ENCODE results near the gene HYI. TPM values are rescaled to one million over a fixed set of nuclear protein-coding genes. Genes with fewer than 3 reads are reported as not detected.

HYI gene
- total and polyA plus RNA-seq, 2 experiments from 2014 or later, result 15.5 to 65.2 TPM

DNA sequence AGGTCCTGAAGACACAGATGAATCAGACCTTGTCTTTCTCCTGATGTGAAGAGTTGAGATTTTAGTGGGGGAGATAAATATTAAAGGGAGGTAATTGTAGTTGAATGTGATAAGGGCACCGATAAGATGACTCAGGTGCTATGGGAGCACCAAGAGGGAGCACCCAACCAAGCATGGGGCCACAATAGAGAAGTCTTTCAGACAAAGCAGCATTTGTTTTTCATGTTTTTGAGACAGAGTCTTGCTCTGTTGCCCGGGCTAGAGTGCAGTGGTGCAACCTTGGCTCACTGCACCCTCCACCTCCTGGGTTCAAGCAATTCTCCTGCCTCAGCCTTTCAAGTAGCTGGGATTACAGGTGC, 47.9 kb downstream of the HYI start:
- Histone ChIP-seq H3K9me3 (ENCODE audit: low read depth) (no peaks in the 10 kb centered on the region), H3K27me3 (no peaks in the 10 kb centered on the region), H3K4me1 (ENCODE audit: low read depth) (peaks cover 9% of the 10 kb centered on the region), H3K27ac (peak overlapping the region; percentile 45), H3K4me3 (no peak overlapping the region), H3K36me3 (peaks cover 6% of the 10 kb centered on the region)
- TF ChIP-seq, protein P1, sequence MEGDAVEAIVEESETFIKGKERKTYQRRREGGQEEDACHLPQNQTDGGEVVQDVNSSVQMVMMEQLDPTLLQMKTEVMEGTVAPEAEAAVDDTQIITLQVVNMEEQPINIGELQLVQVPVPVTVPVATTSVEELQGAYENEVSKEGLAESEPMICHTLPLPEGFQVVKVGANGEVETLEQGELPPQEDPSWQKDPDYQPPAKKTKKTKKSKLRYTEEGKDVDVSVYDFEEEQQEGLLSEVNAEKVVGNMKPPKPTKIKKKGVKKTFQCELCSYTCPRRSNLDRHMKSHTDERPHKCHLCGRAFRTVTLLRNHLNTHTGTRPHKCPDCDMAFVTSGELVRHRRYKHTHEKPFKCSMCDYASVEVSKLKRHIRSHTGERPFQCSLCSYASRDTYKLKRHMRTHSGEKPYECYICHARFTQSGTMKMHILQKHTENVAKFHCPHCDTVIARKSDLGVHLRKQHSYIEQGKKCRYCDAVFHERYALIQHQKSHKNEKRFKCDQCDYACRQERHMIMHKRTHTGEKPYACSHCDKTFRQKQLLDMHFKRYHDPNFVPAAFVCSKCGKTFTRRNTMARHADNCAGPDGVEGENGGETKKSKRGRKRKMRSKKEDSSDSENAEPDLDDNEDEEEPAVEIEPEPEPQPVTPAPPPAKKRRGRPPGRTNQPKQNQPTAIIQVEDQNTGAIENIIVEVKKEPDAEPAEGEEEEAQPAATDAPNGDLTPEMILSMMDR (IDR thresholded peaks at IDR 0.05; ENCODE audit: low read depth, low read length), result no peak
- no peak for DNase-seq (ENCODE audit: low read depth in 1 of 2, low spot score in 1 of 2)

DNA sequence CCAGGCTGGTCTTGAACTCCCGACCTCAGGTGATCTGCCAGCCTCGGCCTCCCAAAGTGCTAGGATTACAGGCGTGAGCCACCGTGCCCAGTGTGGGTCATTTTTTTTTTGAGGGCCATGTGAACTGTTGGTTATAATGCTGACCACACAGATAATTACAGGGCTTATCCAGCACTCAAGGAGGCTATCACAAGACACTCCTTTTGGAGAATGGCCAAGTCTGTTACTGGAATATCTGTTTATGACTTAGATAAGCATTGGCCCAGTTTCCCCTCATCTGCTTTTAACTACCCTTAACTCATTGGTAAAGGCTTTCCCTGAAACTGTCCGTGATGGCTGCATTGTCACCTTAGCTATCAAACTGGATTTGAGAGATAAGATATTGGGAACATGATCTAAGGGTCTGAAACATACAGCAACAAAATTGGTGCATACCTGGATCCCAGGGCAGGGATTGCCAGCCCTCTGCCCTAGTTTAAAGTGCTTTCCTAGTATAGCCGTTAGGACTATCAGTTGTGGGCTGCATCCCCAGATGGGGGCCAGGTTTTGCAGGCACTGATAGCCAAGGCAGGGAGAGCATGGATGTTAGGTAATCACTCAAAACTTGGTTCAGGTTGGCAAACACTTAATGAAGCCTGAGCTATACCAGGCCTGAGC, 48.4 kb downstream of the HYI start:
- Histone ChIP-seq H3K27ac (peak overlapping the region; percentile 45), H3K36me3 (peaks cover 6% of the 10 kb centered on the region), H3K27me3 (no peaks in the 10 kb centered on the region), H3K4me1 (ENCODE audit: low read depth) (peaks cover 9% of the 10 kb centered on the region), H3K9me3 (ENCODE audit: low read depth) (no peaks in the 10 kb centered on the region), H3K4me3 (no peak overlapping the region)
- TF ChIP-seq, protein P1 (IDR thresholded peaks at IDR 0.05; ENCODE audit: low read depth, low read length), result no peak
- peak in 1 of 2 donors; percentile 44 for DNase-seq (ENCODE audit: low read depth in 1 of 2, low spot score in 1 of 2)

DNA sequence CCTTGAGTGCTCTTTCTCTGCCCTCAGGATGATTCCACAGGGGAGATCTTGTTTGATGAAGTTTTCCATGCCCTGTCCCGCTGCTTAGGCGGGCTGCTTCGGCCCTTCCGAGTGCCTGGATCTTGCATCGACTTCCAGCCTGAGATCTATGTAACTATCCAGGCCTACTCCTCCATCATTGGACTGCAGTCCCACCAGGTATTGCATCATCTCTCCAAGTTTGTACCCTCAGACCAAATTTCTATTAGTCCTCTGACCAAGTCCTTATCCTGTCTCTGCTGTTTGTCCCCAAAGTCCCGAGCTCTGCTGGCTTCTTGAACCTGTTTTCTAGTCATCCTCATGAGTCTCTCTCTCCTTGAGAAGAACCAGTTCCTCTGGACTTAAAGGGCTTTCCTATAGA, 49.4 kb downstream of the HYI start:
- no peak overlapping the region for H3K4me3 ChIP-seq
- no peak for DNase-seq (ENCODE audit: low read depth in 1 of 2, low spot score in 1 of 2)
- no peak overlapping the region for H3K27ac ChIP-seq
- H3K27me3 ChIP-seq, result no peaks in the 10 kb centered on the region
- no peaks in the 10 kb centered on the region for H3K9me3 ChIP-seq (ENCODE audit: low read depth)
- H3K36me3 ChIP-seq, result peaks cover 6% of the 10 kb centered on the region
- peaks cover 9% of the 10 kb centered on the region for H3K4me1 ChIP-seq (ENCODE audit: low read depth)
- TF ChIP-seq, protein P1 (IDR thresholded peaks at IDR 0.05; ENCODE audit: low read depth, low read length), result no peak

DNA sequence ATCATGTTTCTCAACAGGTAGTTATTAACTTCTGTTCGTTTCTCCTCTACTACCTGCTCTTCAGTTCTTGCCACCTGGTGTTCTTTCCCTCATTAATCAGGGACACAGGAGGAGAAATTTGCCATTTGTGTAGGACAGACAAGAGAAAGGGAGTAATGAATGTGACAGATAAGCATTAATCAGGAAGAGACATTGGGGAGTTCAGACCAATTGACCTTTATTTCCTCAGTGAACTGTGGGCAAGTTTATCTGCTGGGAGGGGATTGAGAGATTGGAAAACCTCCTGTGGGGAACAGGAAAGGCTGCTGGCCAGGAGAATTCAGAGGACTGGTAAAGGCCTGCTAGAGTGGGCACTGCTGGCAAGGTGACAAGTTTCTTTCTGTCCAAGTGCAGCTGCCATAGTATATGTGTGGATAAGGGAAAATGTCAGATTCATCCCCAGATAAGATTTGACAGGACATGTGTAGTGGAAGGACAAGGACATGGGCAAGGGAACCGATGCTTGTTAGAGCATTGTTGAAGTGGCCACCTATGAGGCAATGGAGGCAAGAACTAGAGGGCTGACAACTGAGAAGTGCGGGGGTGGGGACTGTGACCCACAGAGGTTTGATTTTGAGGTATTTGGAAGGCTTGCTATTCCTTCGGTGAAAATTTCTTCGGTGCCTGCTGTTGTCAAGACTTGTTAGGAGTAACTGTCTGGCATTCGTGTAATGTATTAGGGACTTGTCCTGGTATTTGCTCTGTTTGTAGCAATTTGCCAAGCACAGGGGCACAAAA, 51.5 kb downstream of the HYI start:
- H3K4me3 ChIP-seq, result no peak overlapping the region
- peak overlapping the region; percentile 54 for H3K27ac ChIP-seq
- peak in 1 of 2 donors; percentile 5 for DNase-seq (ENCODE audit: low read depth in 1 of 2, low spot score in 1 of 2)
- H3K9me3 ChIP-seq (ENCODE audit: low read depth), result no peaks in the 10 kb centered on the region
- peaks cover 9% of the 10 kb centered on the region for H3K4me1 ChIP-seq (ENCODE audit: low read depth)
- H3K36me3 ChIP-seq, result peaks cover 4% of the 10 kb centered on the region
- H3K27me3 ChIP-seq, result no peaks in the 10 kb centered on the region
- TF ChIP-seq, protein P1 (IDR thresholded peaks at IDR 0.05; ENCODE audit: low read depth, low read length), result no peak

Other genes with a start within 250 kb of the HYI start
- gene TMEM125, start 183.9 kb downstream of the HYI start, total RNA-seq, result 2.0 and 2.3 TPM in 2 replicates
- gene TMEM125, start 183.9 kb downstream of the HYI start, polyA plus RNA-seq, result 2.0 and 2.7 TPM in 2 replicates
- 0.12 TPM in 1 of 2 replicates, not detected in the other for gene C1orf210, start 168.3 kb downstream of the HYI start, total RNA-seq
- gene C1orf210, start 168.3 kb downstream of the HYI start, polyA plus RNA-seq, result not detected in 2 replicates
- 2.2 and 5.0 TPM in 2 replicates for gene TIE1, start 152.9 kb downstream of the HYI start, total RNA-seq
- 4.3 TPM in 1 of 2 replicates, not detected in the other for gene TIE1, start 152.9 kb downstream of the HYI start, polyA plus RNA-seq
- gene MPL, start 116.1 kb downstream of the HYI start, total RNA-seq, result not detected in 2 replicates
- gene MPL, start 116.1 kb downstream of the HYI start, polyA plus RNA-seq, result 0.10 TPM in 1 of 2 replicates, not detected in the other
- gene CDC20, start 95.0 kb downstream of the HYI start, total RNA-seq, result 14.4 and 134 TPM in 2 replicates
- 18.7 and 163 TPM in 2 replicates for gene CDC20, start 95.0 kb downstream of the HYI start, polyA plus RNA-seq
- gene ELOVL1, start 85.9 kb downstream of the HYI start, total RNA-seq, result 18.5 and 24.1 TPM in 2 replicates
- 38.6 and 50.0 TPM in 2 replicates for gene ELOVL1, start 85.9 kb downstream of the HYI start, polyA plus RNA-seq
- gene MED8, start 64.1 kb downstream of the HYI start, total RNA-seq, result 25.5 and 31.3 TPM in 2 replicates
- 33.3 and 38.8 TPM in 2 replicates for gene MED8, start 64.1 kb downstream of the HYI start, polyA plus RNA-seq
- gene SZT2, start 64.0 kb downstream of the HYI start, total RNA-seq, result 16.5 and 28.2 TPM in 2 replicates
- gene SZT2, start 64.0 kb downstream of the HYI start, polyA plus RNA-seq, result 10.3 and 11.5 TPM in 2 replicates
- gene PTPRF, start 77.0 kb upstream of the HYI start, total RNA-seq, result 33.9 and 72.8 TPM in 2 replicates
- gene PTPRF, start 77.0 kb upstream of the HYI start, polyA plus RNA-seq, result 44.1 and 70.9 TPM in 2 replicates
- 29.0 and 29.8 TPM in 2 replicates for gene KDM4A, start 196.2 kb upstream of the HYI start, total RNA-seq
- gene KDM4A, start 196.2 kb upstream of the HYI start, polyA plus RNA-seq, result 21.5 and 24.6 TPM in 2 replicates

Data from cardiac muscle cell (in vitro differentiated cells and primary cell).